GM12878 (cell line): ENCODE results near the gene RARS1. TPM values are rescaled to one million over a fixed set of nuclear protein-coding genes. Genes with fewer than 3 reads are reported as not detected.

Experiments
- ATAC-seq: fragments of 200-7000 bp; cut with Tn5 transposase; 3 replicates; pipeline ENCODE4 v1.9.1; 2020; ENCODE audit warnings: mild to moderate bottlenecking, moderate library complexity
- BruUV-seq: library from RNA; stranded (reverse); fragments of 400-500 nt; replicated peaks from 2 replicates; lab custom pipeline; 2021; lab: Mats Ljungman, UMichigan
- CTCF ChIA-PET: fragments of 300-600 bp; sonication (Branson Sonifier 250); formaldehyde crosslinking; extraction: SDS; loops from one replicate; lab custom pipeline; 2021; ENCODE audit warnings: inconsistent platforms; lab: Yijun Ruan, JAX
- POLR2A ChIA-PET: fragments of 350-600 bp; formaldehyde crosslinking; extraction: SDS; loops from one replicate; lab custom pipeline; 2021; ENCODE audit warnings: inconsistent platforms; lab: Charles Lee
- RAD21 ChIA-PET: fragments of 300-600 bp; sonication (Branson Sonifier 250); formaldehyde crosslinking; loops from one replicate; lab custom pipeline; 2023; ENCODE audit warnings: antibody characterized with exemption; ENCODE audit not compliant: unreplicated experiment; lab: Charles Lee
- SMC1A ChIA-PET: fragments of 300-600 bp; sonication (Branson Sonifier 250); formaldehyde crosslinking; loops from one replicate; lab custom pipeline; 2023; ENCODE audit not compliant: unreplicated experiment, uncharacterized antibody; lab: Charles Lee
- DNase-seq: peaks from one replicate; pipeline ENCODE4 v3.0.0-alpha.2; 2011; ENCODE audit warnings: low read depth, low spot score
- FAIRE-seq: peaks from 3 replicates; lab custom pipeline; 2011; peaks lifted over from hg19 to GRCh38; lab: Jason Lieb, UNC
- H2AFZ ChIP-seq: 2 replicates; pipeline ENCODE4 v1.6.0; 2011; ENCODE audit warnings: low read depth, low read length, control low read depth; ENCODE audit not compliant: control insufficient read depth
- H3K27ac ChIP-seq: 2 replicates; pipeline ENCODE4 v1.5.1; 2011; ENCODE audit warnings: control low read depth; ENCODE audit not compliant: control insufficient read depth, insufficient read depth
- H3K27me3 ChIP-seq, 2 experiments: replicated peaks in 1 of 2; 2 replicates each; pipeline versions ENCODE4 v1.6.0 to v1.6.1; 2011; ENCODE audit warnings: low read length in 1 of 2; ENCODE audit not compliant: control insufficient read depth in 2 of 2, insufficient read depth in 2 of 2
- H3K36me3 ChIP-seq, 2 experiments: 2 replicates each; pipeline ENCODE4 v1.5.1; 2011; ENCODE audit warnings: low read length in 1 of 2; ENCODE audit not compliant: control insufficient read depth in 2 of 2, insufficient read depth in 2 of 2
- H3K4me1 ChIP-seq: 2 replicates; pipeline ENCODE4 v1.6.1; 2011; ENCODE audit warnings: mild to moderate bottlenecking, low read length, moderate library complexity, mixed read lengths; ENCODE audit not compliant: control insufficient read depth, insufficient read depth
- H3K4me2 ChIP-seq: 2 replicates; pipeline ENCODE4 v1.6.0; 2011; ENCODE audit warnings: control low read depth; ENCODE audit not compliant: control insufficient read depth, insufficient read depth
- H3K4me3 ChIP-seq: fragments of 200-600 bp; sonication (generic); 2 replicates; pipeline ENCODE4 v1.5.1; 2016
- H3K79me2 ChIP-seq: 2 replicates; pipeline ENCODE4 v1.6.0; 2011; ENCODE audit warnings: low read length; ENCODE audit not compliant: control insufficient read depth, insufficient read depth
- H3K9ac ChIP-seq: 2 replicates; pipeline ENCODE4 v1.8.0; 2011; ENCODE audit warnings: low read length, control low read depth, mixed read lengths; ENCODE audit not compliant: control insufficient read depth, insufficient read depth
- H3K9me3 ChIP-seq: replicated peaks from 3 replicates; pipeline ENCODE4 v1.5.1; 2011; ENCODE audit warnings: mild to moderate bottlenecking, low read length; ENCODE audit not compliant: control insufficient read depth, insufficient read depth
- H4K20me1 ChIP-seq: 2 replicates; pipeline ENCODE4 v1.6.0; 2011; ENCODE audit not compliant: control insufficient read depth, insufficient read depth
- CREM ChIP-seq: IDR thresholded peaks from 2 replicates; pipeline ENCODE4 v1.6.1; 2014; ENCODE audit warnings: antibody characterized with exemption, low read depth
- ELK1 ChIP-seq: IDR thresholded peaks from 2 replicates; pipeline ENCODE4 v1.6.1; 2012; ENCODE audit warnings: low read depth, low read length, improper control_type of control experiment
- FOS ChIP-seq: IDR thresholded peaks from 3 replicates; pipeline ENCODE4 v1.6.1; 2011; ENCODE audit warnings: borderline replicate concordance; ENCODE audit not compliant: insufficient read length; ENCODE audit errors: extremely low read depth
- MTA3 ChIP-seq: IDR thresholded peaks from 2 replicates; pipeline ENCODE4 v1.6.1; 2012; ENCODE audit warnings: low read length, inconsistent platforms, borderline replicate concordance
- NR2C2 ChIP-seq: IDR thresholded peaks from 2 replicates; pipeline ENCODE4 v1.6.1; 2011; ENCODE audit warnings: borderline replicate concordance, low read depth; ENCODE audit not compliant: control insufficient read depth, insufficient read length
- NRF1 ChIP-seq: conservative IDR thresholded peaks from 2 replicates; pipeline ENCODE4 v1.6.1; 2011; ENCODE audit warnings: mild to moderate bottlenecking, low read depth, low read length, improper control_type of control experiment
- PAX8 ChIP-seq: fragments of 450-650 bp; IDR thresholded peaks from 2 replicates; pipeline ENCODE4 v1.6.1; 2017; ENCODE audit warnings: mild to moderate bottlenecking, moderate library complexity
- RELB ChIP-seq: fragments of 450-650 bp; IDR thresholded peaks from 2 replicates; pipeline ENCODE4 v1.6.1; 2017; ENCODE audit warnings: low read depth, mild to moderate bottlenecking, moderate library complexity
- WRNIP1 ChIP-seq: IDR thresholded peaks from 2 replicates; pipeline ENCODE4 v1.6.1; 2011; ENCODE audit warnings: low read depth, low read length, improper control_type of control experiment, borderline replicate concordance
- YBX1 ChIP-seq: fragments of 450-650 bp; IDR thresholded peaks from 2 replicates; pipeline ENCODE4 v1.6.1; 2016; ENCODE audit warnings: antibody characterized with exemption
- WGBS: methylation state at CpG from one replicate; pipeline ENCODE4 v1.1.6; 2016; ENCODE audit warnings: low lambda C conversion rate; ENCODE audit not compliant: insufficient replicate concordance, insufficient coverage; ENCODE audit errors: missing lambda C conversion rate; 5-methylcytosine and 5-hydroxymethylcytosine counted together
- in situ Hi-C: fragments of 300-500 bp; cut with MboI; formaldehyde crosslinking; loops from 9 replicates; pipeline ENCODE4 v1.14.3; 2018; ENCODE audit warnings: mixed read lengths
- intact Hi-C: fragments of 100-400 bp; cut with micrococcal nuclease; formaldehyde crosslinking; loops from one replicate; pipeline ENCODE4 v1.14.2; 2022; ENCODE audit not compliant: unreplicated experiment
- polyA plus RNA-seq, 11 experiments: library from polyadenylated mRNA; depleted of rRNA in 4 of 11; unstranded in 6 of 11; stranded (reverse) in 5 of 11; fragments of >200 nt; fragmentation: Nextera tagmentation in 4 of 11; fragmentation: Illumina TruSeq in 1 of 11; extraction: Ambion mirVana in 4 of 11; extraction: Trizol in 1 of 11; gene quantifications; 1 replicate in 1 of 11; 2 replicates in 10 of 11; pipeline versions ENCODE4 v1.2.1 to v1.2.3, GENCODE V29; 2011 to 2016; ENCODE audit warnings: inconsistent platforms in 2 of 11, missing spikeins in 2 of 11, low read depth in 1 of 11
- total RNA-seq, 4 experiments: library from RNA; depleted of rRNA in 3 of 4; stranded (reverse); fragments of >200 nt in 3 of 4; fragmentation: Illumina TruSeq in 1 of 4; extraction: Trizol in 1 of 4; gene quantifications; 2 replicates each; pipeline versions ENCODE4 v1.2.1 to v1.2.3, GENCODE V29; 2013 to 2021

The RARS1 gene
- total and polyA plus RNA-seq, 10 of the 15 experiments (the other 5 are each of a cell fraction or from before 2014, with no cell fraction given) = 80.5 to 127 (median 105) TPM

- ChIA-PET CTCF (interaction anchor here (1.5 kb wide), 1 partner anchor 13 kb away, joined by 3 read pairs; no protein-coding TSS in a partner anchor), SMC1A (no interaction called here), RAD21 (no interaction called here), POLR2A (no interaction called here)
- H3K36me3 ChIP-seq = peaks cover 0 to 36% of the 10 kb centered on the region in 2 experiments
- 100% methylated on average over 2 of the region's 2 CpGs for WGBS
- H3K9me3 ChIP-seq = no peaks in the 10 kb centered on the region
- in situ Hi-C loops = no loop called here
- H4K20me1 ChIP-seq = no peaks in the 10 kb centered on the region
- no peak for TF ChIP-seq NRF1
- no peak for TF ChIP-seq NR2C2
- TF ChIP-seq PAX8 = no peak
- no peak for TF ChIP-seq MTA3
- no peak for TF ChIP-seq FOS
- TF ChIP-seq ELK1 = no peak
- TF ChIP-seq RELB = no peak
- TF ChIP-seq WRNIP1 = no peak
- TF ChIP-seq YBX1 = no peak
- TF ChIP-seq CREM = no peak
- ATAC-seq (no peak), DNase-seq (no peak), FAIRE-seq (no peak)
- H3K79me2 ChIP-seq = peaks cover 4% of the 10 kb centered on the region
- intact Hi-C loops = no loop called here
- no peak overlapping the region for H2AFZ ChIP-seq
- no peak overlapping the region for H3K4me2 ChIP-seq
- BruUV-seq = no TSS peak
- H3K4me3 ChIP-seq = no peak overlapping the region
- no peak overlapping the region for H3K27ac ChIP-seq
- H3K27me3 ChIP-seq = no peaks in the 10 kb centered on the region
- no peaks in the 10 kb centered on the region for H3K4me1 ChIP-seq
- H3K9ac ChIP-seq = no peak overlapping the region
Observed at GRCh38 chr5:168562279-168562678, 76.0 kb downstream of the RARS1 start.
